ENCODE measurements around the gene TESK2. TPM values are rescaled to one million over a fixed set of nuclear protein-coding genes. Genes with fewer than 3 reads are reported as not detected.

Gene TESK2
- total RNA-seq, 1 experiment from 2014 or later: 5.0 TPM

- DNase-seq (ENCODE audit: low read depth, low spot score) (no peak), ATAC-seq (no peak)
- Histone ChIP-seq H4K20me1 (ENCODE audit: insufficient read depth) (no peaks in the 10 kb centered on the region), H3K4me1 (ENCODE audit: control insufficient read depth in 1 of 2, insufficient read depth in 2 of 2, low read length in 2 of 2) (peaks cover 2 to 18% of the 10 kb centered on the region in 2 experiments; a peak in 3 of 4 replicates), H3K27ac (ENCODE audit: low read depth, low read length) (no peak overlapping the region), H3K9ac (ENCODE audit: low read length) (no peak overlapping the region), H2AFZ (ENCODE audit: low read depth, low read length, poor library complexity, severe bottlenecking) (no peak overlapping the region), H3K4me2 (ENCODE audit: low read length) (no peak overlapping the region), H3K4me3 (replicated peaks in 1 of 2; ENCODE audit: low read depth in 1 of 2, low read length in 2 of 2) (no peak overlapping the region), H3K79me2 (ENCODE audit: insufficient read depth, low read length) (peaks cover 21% of the 10 kb centered on the region), H3K9me2 (ENCODE audit: insufficient read depth) (no peaks in the 10 kb centered on the region), H3K27me3 (ENCODE audit: insufficient read depth, low read length) (no peaks in the 10 kb centered on the region), H3K9me3 (ENCODE audit: control insufficient read depth in 1 of 2, insufficient read depth in 1 of 2, low read depth in 1 of 2, low read length in 2 of 2) (no peaks in the 10 kb centered on the region), H3K36me3 (ENCODE audit: control insufficient read depth in 1 of 2, insufficient read depth in 2 of 2, low read length in 2 of 2) (no peaks in the 10 kb centered on the region)
- TF ChIP-seq EZH2 (IDR thresholded peaks at IDR 0.05): no peak
- TF ChIP-seq JUND (IDR thresholded peaks at IDR 0.05): no peak
- no peak for TF ChIP-seq ZFX (IDR thresholded peaks at IDR 0.05)
- no peak for TF ChIP-seq EGR1 (IDR thresholded peaks at IDR 0.05; ENCODE audit: low read depth)
- TF ChIP-seq CBX3 (IDR thresholded peaks at IDR 0.05; ENCODE audit: low read depth): no peak
- no peak for TF ChIP-seq SP1 (IDR thresholded peaks at IDR 0.05; ENCODE audit: low read depth)
- TF ChIP-seq ELF1 (IDR thresholded peaks at IDR 0.05; ENCODE audit: borderline replicate concordance, low read depth): no peak
- TF ChIP-seq ZNF274 (IDR thresholded peaks at IDR 0.05; ENCODE audit: low read depth, low read length): no peak
- TF ChIP-seq POLR2AphosphoS5 (IDR thresholded peaks at IDR 0.05; ENCODE audit: low read depth, low read length): no peak
- TF ChIP-seq MAX (IDR thresholded peaks at IDR 0.05): no peak
- no peak for TF ChIP-seq RAD21 (IDR thresholded peaks at IDR 0.05; ENCODE audit: low read depth)
- no TSS peak for BruUV-seq (replicated peaks)
- ChIA-PET RAD21 (ENCODE audit: low non-redundant PET in 1 of 2, low total read pairs in 2 of 2, uncharacterized antibody in 2 of 2, unreplicated experiment in 2 of 2) (interaction anchor here in 1 of 2 experiments (0.6 kb wide), 1 partner anchor 195 kb away, joined by 3 read pairs; no protein-coding TSS in a partner anchor), CTCF (interaction anchor here (2.3 kb wide), 1 partner anchor 194 kb away, joined by 9 read pairs; no protein-coding TSS in a partner anchor), POLR2A (interaction anchor here (0.7 to 3.3 kb wide), 2 partner anchors 24 to 777 kb away, joined by 3 to 12 read pairs; partner anchors contain the start of gene PRDX1)
- intact Hi-C loops (cut with micrococcal nuclease): no loop called here
Observed at GRCh38 chr1:45498279-45498678, 7.3 kb upstream of the TESK2 start.
